ENCODE data around the gene NT5C2.
A peak's percentile ranks its signal among the peaks of the same experiment; 100 is the strongest.
"Not testable (repeated sequence)": the region's sequence is repeated elsewhere in the genome, so short reads cannot be mapped to it uniquely, and the experiment has no call there.

Gene NT5C2

GRCh38 chr10:103199488-103199887, 6.4 kb upstream of the NT5C2 start:
- no peak for DNase-seq (ENCODE audit: low read depth)

- no peak for DNase-seq (ENCODE audit: low read depth)
These were observed 5.6 kb upstream of the NT5C2 start for GRCh38 chr10:103198648-103199047.

- no peak for DNase-seq (ENCODE audit: low read depth)
These were observed 4.8 kb upstream of the NT5C2 start for GRCh38 chr10:103197903-103198302.

GRCh38 chr10:103197174-103197573, 4.1 kb upstream of the NT5C2 start:
- DNase-seq (ENCODE audit: low read depth) = peak; percentile 85

GRCh38 chr10:103196516-103196915, 3.4 kb upstream of the NT5C2 start:
- DNase-seq (ENCODE audit: low read depth) = no peak

- no peak for DNase-seq (ENCODE audit: low read depth)
These were observed 903 bp upstream of the NT5C2 start for GRCh38 chr10:103193820-103194529.

GRCh38 chr10:103192451-103193106, 493 bp downstream of the NT5C2 start:
- peak; percentile 87 for DNase-seq (ENCODE audit: low read depth)

GRCh38 chr10:103192089-103192450, 1.0 kb downstream of the NT5C2 start:
- DNase-seq (ENCODE audit: low read depth) = peak; percentile 28

- DNase-seq (ENCODE audit: low read depth) = not testable (repeated sequence)
These were observed 1.9 kb downstream of the NT5C2 start for GRCh38 chr10:103191198-103191597.

- DNase-seq (ENCODE audit: low read depth) = peak; percentile 60
These were observed 4.2 kb downstream of the NT5C2 start for GRCh38 chr10:103188853-103189252.

- DNase-seq (ENCODE audit: low read depth) = no peak
These were observed 6.9 kb downstream of the NT5C2 start for GRCh38 chr10:103186128-103186527.

- no peak for DNase-seq (ENCODE audit: low read depth)
These were observed 8.5 kb downstream of the NT5C2 start for GRCh38 chr10:103184615-103185014.

GRCh38 chr10:103183991-103184451, 9.1 kb downstream of the NT5C2 start:
- DNase-seq (ENCODE audit: low read depth) = not testable (repeated sequence)

GRCh38 chr10:103181244-103181643, 11.8 kb downstream of the NT5C2 start:
- no peak for DNase-seq (ENCODE audit: low read depth)

GRCh38 chr10:103180491-103180890, 12.6 kb downstream of the NT5C2 start:
- DNase-seq (ENCODE audit: low read depth) = no peak

- no peak for DNase-seq (ENCODE audit: low read depth)
These were observed 15.9 kb downstream of the NT5C2 start for GRCh38 chr10:103177123-103177522.

- DNase-seq (ENCODE audit: low read depth) = no peak
These were observed 17.3 kb downstream of the NT5C2 start for GRCh38 chr10:103175580-103176285.

- not testable (repeated sequence) for DNase-seq (ENCODE audit: low read depth)
These were observed 18.7 kb downstream of the NT5C2 start for GRCh38 chr10:103174324-103174723.

- no peak for DNase-seq (ENCODE audit: low read depth)
These were observed 21.8 kb downstream of the NT5C2 start for GRCh38 chr10:103171278-103171677.

GRCh38 chr10:103168438-103168837, 24.6 kb downstream of the NT5C2 start:
- DNase-seq (ENCODE audit: low read depth) = peak; percentile 80

GRCh38 chr10:103167554-103167953, 25.5 kb downstream of the NT5C2 start:
- DNase-seq (ENCODE audit: low read depth) = not testable (repeated sequence)

GRCh38 chr10:103166523-103166922, 26.5 kb downstream of the NT5C2 start:
- DNase-seq (ENCODE audit: low read depth) = no peak
